ENCODE results near the gene VSIG1. TPM values are rescaled to one million over a fixed set of nuclear protein-coding genes. Genes with fewer than 3 reads are reported as not detected.

Gene VSIG1
- not detected in 2 replicates for total RNA-seq

DNA sequence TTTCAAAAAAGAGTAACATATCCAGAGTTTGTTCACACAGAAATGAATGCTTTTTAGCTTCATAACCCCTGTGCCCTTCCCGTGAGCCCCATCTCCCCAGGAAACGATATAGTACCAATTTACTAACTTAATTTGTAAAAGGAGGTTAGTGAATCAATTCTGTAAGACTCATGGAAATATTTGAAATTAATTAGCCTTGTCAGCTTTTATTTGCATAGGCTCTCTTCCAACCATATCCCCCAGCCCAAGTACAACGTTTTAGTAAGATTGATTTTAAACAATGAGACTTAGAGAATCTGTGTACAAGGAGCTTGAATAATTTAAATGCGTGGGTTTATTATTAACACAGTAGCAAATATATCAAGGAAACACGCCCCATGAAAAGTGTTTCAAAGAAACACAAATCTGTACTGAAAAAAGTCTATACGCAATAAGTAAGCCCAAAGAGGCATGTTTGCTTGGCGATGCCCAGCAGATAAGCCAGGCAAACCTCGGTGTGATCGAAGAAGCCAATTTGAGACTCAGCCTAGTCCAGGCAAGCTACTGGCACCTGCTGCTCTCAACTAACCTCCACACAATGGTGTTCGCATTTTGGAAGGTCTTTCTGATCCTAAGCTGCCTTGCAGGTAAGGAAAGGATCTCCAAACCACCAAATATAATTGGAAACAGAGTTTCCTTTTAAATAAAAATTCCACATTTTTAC is at the start of gene VSIG1:
Gene VSIG1, plus strand, starts transcription at position 512 of the 703 bp plus-strand sequence. Its CDS starts 66 bp downstream, at position 578.

DNA sequence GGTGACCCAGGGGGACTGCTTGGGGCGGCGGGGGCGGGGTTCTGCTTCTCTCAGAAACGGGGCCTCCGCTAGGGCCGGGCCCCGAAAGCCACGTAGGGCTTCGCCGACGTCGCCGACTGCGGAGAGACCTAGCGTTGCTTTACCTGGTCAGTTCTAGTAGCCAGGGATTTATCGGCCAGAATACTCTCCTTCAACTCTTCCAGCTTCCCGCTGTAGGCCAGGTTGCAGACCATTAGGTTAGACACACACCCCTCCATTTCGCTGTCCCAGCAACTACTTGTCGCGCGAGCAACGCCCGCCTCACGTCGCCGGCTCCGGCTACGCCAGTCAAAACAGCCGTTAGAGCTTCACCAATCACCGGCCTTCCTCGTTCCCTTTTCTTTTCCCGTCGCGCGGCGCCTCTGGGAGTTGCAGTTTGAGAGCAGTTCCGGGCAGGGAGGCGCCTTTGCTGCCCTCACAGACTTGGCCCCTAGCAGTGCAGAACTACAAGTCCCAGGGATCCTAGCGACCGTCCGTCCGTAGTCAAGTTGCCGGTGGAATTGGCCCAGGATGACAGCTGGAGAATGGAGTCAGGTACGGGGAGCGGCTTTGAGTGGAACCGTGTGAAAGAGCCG is 46.5 kb downstream of the VSIG1 start, which contains the start of the genes ATG4A and PSMD10:
Gene ATG4A, plus strand, starts transcription at position 515 of the 614 bp plus-strand sequence. Its CDS starts 49 bp downstream, at position 564.
Gene PSMD10, minus strand, starts transcription at position 279 of the 614 bp plus-strand sequence. Its CDS starts 22 bp downstream, at position 257.

Other genes starting within 250 kb of the VSIG1 start
- 4.3 and 4.8 TPM in 2 replicates for gene MID2, start 219.2 kb upstream of the VSIG1 start, total RNA-seq
- not detected in 2 replicates for gene TEX13B, start 62.7 kb upstream of the VSIG1 start, total RNA-seq
- gene PSMD10, start 46.5 kb downstream of the VSIG1 start, total RNA-seq: 106 and 116 TPM in 2 replicates
- 10.8 and 15.7 TPM in 2 replicates for gene ATG4A, start 46.7 kb downstream of the VSIG1 start, total RNA-seq